ENCODE results near the gene CXCL12.

GRCh38 chr10:44368637-44369036, 16.3 kb downstream of the CXCL12 start:
- TF ChIP-seq CTCF (IDR thresholded peaks at IDR 0.05 in 8 of 11, conservative IDR thresholded peaks at IDR 0.05 in 3 of 11) (no peak), POLR2A (IDR thresholded peaks at IDR 0.05) (no peak)
